HL-60/S4 treated with phorbol 12-myristate 13-acetate at 8.2 ng/mL for 4 days and 3 days (cell line): ENCODE measurements around the gene GAB4.
"Not testable (repeated sequence)": the region's sequence is repeated elsewhere in the genome, so short reads cannot be mapped to it uniquely, and the experiment has no call there.

Experiments used
- in situ Hi-C: fragments of 300-500 bp; cut with MboI; formaldehyde crosslinking; loops from 2 replicates; pipeline ENCODE4 v1.15.0; 2022; ENCODE audit warnings: low sequenced_read_pairs

The GAB4 gene

GRCh38 chr22:17007852-17008731, at the start of gene GAB4:
TSS of gene GAB4 (minus strand) at chr22:17008222. CDS start at chr22:17008114, 108 bp downstream.
- in situ Hi-C loops, result no loop called here

DNA sequence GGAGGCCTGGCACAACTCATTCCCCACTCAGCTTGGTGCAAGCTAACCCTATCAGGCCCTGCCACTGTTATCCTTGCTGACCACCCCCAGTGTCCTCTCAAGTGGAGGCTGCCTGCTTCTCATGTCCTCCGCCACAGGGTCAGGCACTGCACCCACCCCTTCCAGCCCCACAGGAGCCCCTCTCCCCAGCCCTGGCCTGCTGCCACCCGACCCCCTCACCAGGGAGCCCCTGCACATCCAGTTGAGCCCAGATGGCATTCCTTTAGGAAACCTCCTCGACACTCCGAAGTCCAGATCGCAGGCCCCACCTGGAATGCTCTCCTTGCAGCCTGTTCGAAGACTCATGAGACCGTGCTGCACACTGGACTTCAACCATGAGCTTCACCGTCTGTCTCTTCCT, 48.8 kb upstream of the GAB4 start:
- in situ Hi-C loops, result no loop called here

DNA sequence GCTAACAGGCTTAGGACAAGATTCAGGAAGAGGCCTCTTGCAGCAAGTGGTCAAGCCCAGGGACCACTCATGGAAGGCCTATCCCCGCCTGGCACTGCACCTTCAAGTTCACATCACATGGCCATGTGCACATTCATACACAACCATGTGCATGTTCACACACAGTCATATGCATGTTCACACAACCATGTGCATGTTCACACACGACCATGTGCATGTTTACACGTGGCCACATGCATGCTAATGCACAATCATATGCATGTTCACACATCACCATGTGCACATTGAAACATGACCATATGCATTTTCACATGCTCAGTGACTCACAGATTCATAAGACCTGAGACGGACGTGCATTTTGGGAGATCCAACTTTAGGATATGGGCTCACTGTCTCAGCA, 48.0 kb upstream of the GAB4 start:
- in situ Hi-C loops, result no loop called here

GRCh38 chr22:17047656-17048055, 39.6 kb upstream of the GAB4 start:
- in situ Hi-C loops, result no loop called here

DNA sequence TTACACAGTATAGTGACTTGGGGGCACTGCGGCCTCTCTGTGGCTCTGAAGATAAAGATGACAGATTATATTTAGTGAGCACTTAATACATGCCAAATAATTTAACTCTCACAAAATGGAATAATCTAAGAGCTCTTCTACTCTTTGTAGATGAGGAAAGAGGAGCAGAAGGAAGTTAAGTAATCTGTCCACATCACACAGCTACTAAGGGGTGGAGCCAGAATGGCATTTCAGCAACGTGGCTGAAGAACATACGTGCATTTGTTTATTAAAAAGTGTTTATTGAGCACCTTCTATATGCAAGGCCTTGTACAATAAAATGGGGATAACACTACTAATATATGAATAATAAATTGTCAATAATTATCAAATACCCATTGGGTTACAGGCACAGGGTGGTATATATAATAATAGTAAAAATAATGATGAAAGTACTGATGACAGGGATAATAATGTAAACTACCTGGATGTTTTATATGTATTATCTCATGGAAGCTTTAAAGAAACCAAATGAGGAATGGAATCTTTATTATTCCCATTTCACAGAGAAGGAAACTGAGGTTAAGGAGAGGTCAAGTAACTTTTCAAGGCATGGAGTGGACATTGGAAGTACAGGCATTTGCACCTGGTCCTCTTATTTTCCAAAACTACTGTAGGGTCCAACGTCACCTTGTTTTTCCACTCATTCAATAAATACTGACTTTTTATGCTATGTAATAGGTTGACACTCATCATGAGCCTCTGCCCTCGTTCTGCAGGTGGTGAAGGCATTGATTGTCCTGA, 38.7 kb upstream of the GAB4 start:
- in situ Hi-C loops, result no loop called here

DNA sequence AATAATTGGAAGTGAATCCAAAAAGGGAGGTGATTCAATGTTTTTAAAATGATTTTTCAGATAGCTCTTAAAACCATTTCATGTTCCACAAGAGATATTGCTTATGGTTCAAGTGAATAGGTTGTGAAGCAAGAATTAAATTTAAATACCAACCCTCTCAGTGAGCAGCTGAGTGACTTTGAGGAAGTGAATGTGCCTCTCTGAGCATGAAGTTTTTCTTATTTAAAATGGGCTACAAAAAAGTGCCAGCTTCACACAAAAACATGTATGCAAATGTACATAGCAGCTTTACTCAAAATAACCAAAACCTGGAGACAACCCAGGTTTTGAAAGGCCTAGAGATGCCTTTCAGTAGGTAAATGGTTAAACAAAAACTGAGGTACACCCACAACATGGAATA, 35.5 kb upstream of the GAB4 start:
- in situ Hi-C loops, result no loop called here

DNA sequence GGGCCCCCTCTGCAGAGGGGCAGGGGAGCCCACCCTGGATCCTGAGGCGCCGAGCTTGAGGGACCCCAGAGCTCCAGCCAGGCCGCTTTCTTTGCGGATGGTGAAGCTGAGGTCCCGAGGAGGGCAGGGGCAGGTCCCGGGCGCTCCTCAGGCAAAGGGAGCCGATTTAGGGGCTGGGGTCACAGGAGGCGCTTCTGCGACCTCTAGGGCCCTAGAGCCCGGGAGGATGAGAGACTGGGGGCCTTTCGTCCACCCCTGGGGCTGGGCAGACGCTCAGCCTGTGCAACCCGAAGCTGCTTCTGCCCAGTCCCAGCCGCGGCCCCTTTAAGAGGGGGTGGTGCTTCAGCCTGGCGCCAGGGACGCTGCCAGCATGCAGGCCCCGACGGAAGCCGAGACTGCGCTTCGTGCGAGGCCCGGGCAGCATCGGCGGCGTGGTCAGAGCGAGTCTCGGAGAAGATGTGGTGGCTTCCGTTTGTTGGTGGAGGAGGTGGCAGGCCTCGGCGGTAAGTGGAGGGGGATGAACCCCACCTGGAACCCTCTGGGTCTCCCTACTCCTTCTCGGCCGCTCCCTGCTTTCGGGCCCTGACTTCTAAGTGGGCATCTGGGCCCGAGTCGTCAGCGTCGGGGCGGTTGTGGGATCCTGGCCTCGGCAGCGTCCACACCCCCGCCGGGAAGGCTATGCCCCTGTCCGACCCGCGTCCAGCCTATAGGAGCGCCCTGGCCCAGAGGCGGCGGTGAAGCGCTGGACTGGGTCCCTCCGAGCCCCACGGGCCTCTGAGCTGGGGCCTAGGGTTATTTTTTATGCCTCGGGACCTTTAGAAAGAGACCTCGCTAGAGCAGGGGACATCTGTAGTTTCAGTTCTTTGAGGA, 29.1 kb upstream of the GAB4 start:
- in situ Hi-C loops, result not testable (repeated sequence)

DNA sequence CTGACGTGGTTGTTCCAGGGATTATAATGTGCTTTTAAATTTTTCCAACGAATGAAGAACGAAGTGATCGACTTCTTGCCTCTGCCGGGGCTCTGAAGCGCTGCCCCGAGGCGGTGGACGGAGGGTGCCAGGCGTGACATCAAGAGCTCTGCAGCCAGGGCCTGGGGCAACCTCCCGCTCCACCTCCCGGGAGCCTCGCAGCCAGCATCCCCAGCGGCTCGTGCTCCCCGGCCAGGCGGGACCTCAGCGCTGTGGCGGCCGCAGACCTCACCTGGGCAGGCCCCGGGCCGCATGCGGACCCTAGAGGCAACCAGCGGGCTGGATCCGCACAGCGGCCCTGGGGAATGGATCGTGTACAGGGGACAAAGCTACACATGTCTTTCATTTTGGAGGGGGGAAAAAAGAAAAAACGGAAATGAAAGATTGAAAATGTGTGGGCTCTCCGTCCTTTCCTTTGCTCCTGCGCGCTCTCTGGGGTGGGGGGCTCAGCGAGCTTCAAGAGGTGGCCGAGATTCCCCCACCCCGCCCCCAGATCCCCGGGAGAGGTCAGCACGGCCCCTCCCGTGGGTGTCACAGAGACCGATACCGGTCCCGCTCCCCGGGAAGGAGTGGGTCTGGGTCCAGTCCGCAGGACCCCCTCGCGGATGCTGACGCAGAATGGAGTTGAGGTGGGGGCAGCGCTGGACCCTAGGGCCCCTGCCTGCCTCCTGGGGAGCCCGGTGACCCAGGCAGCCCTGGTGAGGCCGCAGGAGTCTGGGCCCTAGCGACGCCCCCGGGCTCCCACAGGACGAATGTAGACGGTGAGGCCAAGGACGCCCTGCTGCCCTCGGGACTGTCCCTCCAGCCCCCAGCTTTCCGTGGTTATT, 28.2 kb upstream of the GAB4 start:
- in situ Hi-C loops, result not testable (repeated sequence)

- in situ Hi-C loops, result no loop called here
Measured at GRCh38 chr22:17035246-17035645, 27.2 kb upstream of the GAB4 start.

- in situ Hi-C loops, result not testable (repeated sequence)
Measured at GRCh38 chr22:17034532-17034931, 26.5 kb upstream of the GAB4 start.

DNA sequence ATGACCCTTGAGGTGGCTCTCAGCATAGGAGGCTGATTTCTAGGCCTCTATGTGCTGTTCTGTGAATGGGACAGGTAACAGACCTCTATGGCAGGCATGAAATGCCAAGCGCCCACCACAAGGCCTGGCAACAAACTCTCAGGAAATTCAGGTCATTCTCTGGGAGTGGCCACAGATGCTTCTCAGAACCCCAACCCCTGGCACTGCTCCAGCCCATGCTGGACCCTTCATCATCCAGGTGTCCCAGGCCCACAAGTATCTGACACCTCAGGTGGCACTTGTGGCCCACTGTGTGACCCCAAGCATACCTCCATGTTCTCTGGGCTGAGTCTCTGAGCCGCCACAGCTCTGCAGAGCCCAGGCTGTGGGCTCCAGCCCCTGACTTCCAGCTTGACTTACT, 24.3 kb upstream of the GAB4 start:
- in situ Hi-C loops, result not testable (repeated sequence)

DNA sequence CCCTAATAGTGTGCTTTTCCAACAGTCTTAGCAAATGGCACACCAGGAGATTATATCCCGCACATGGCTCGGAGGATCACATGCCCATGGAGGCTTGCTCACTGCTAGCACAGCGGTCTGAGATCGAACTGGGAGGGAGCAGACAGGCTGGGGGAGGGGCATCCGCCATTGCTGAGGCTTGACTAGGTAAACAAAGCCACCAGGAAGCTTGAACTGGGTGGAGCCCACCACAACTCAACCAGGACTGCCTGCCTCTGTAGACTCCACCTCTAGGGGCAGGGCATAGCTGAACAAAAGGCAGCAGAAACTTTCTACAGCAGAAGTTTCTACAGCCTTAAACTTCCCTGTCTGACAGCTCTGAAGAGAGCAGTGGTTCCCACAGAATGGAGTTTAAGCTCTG, 16.4 kb upstream of the GAB4 start:
- in situ Hi-C loops, result not testable (repeated sequence)

GRCh38 chr22:17015552-17015951, 7.5 kb upstream of the GAB4 start:
- in situ Hi-C loops, result not testable (repeated sequence)

DNA sequence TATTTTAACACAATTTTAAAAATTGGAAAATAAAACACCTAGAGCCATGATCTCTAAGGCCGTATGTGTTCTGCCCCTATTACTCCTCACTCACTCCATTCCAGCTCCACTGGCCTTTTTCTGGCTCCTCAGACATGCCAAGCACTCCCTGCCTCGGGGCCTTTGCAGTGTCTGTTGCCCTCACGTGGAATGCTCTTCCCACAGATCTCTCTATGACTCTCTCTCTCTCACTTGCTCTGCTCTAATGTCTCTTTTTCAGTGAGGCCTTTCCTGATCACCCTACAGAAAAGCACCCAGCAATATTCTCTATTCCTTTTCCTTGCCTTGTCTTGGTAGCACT, 6.0 kb upstream of the GAB4 start:
- in situ Hi-C loops, result not testable (repeated sequence)

- in situ Hi-C loops, result no loop called here
Measured at GRCh38 chr22:17013396-17014100, 5.5 kb upstream of the GAB4 start.

- in situ Hi-C loops, result no loop called here
Measured at GRCh38 chr22:17012267-17012666, 4.2 kb upstream of the GAB4 start.

DNA sequence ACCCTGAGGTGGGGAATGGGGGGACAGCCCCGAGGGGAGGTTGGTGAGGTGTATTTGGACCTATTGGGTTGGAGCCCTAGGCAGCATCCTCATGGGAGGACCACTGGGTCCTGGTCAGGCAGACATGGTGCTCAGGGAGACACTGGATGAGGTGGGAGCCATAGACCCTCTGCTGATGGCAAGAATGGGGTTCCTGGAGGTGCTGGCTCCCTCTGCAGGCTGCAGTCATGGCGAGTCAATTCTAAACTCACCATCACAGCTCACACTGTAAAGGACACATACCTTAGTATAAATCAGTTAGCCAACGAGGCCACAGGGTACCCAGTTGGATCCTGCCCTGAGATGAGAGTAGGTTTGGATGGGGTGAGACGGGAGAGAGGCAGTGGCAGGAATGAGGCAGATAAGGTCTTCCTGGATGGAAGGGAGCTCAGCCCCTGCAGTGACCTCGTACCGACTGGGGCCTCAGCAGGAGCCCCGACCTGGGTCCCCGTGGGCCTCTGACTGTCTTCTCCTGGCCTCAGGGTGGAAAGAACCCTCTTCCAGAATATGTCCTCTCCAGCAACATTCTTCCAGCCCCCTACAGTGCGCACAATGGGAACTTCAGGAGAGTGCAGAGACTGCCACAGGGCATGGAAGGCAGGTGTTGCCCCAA, 1.7 kb upstream of the GAB4 start:
- in situ Hi-C loops, result no loop called here

DNA sequence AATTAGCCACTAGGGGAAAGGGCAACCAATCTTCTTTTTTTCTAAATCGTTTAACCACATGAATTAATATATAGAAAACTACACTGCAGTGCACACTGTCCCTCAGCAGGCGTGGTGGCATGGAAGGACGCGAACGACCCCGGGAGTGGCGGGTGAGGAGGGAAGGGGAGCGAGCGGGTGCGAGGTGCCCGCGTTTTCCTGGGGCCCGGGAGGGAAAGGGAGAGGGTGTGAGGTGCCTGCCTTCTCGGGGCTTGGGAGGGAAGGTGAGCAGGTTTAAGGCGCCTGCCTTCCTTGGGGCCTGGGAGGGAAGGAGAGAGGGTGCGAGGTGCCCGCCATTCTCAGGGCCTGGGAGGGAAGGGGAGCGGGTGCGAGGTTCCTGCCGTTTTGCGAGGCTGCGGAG, 765 bp downstream of the GAB4 start:
- in situ Hi-C loops, result no loop called here

- in situ Hi-C loops, result no loop called here
Measured at GRCh38 chr22:16989915-16990314, 18.1 kb downstream of the GAB4 start.
